HG02610 (cell line): ENCODE measurements around the gene AHCTF1.

Experiments
- ATAC-seq: cut with Tn5 transposase; IDR thresholded peaks from one replicate; pipeline ENCODE4 v1.9.1; 2021; ENCODE audit warnings: mild to moderate bottlenecking, moderate library complexity; ENCODE audit not compliant: unreplicated experiment

AHCTF1 gene

GRCh38 chr1:246801241-246802020 lies 130.3 kb downstream of the AHCTF1 start:
- no peak for ATAC-seq

- ATAC-seq = no peak
Observed at GRCh38 chr1:246800756-246801155, 131.0 kb downstream of the AHCTF1 start.

- ATAC-seq = no peak
Observed at GRCh38 chr1:246800356-246800755, 131.4 kb downstream of the AHCTF1 start.

- ATAC-seq = no peak
Observed at GRCh38 chr1:246798606-246799496, 132.9 kb downstream of the AHCTF1 start.

- no peak for ATAC-seq
Observed at GRCh38 chr1:246798107-246798506, 133.6 kb downstream of the AHCTF1 start.

GRCh38 chr1:246797597-246797996 lies 134.2 kb downstream of the AHCTF1 start:
- no peak for ATAC-seq

GRCh38 chr1:246797157-246797556 lies 134.6 kb downstream of the AHCTF1 start:
- ATAC-seq = no peak

- ATAC-seq = no peak
Observed at GRCh38 chr1:246795906-246796694, 135.6 kb downstream of the AHCTF1 start.

- ATAC-seq = no peak
Observed at GRCh38 chr1:246794828-246795671, 136.7 kb downstream of the AHCTF1 start.

GRCh38 chr1:246794048-246794827 lies 137.5 kb downstream of the AHCTF1 start:
- ATAC-seq = no peak

- no peak for ATAC-seq
Observed at GRCh38 chr1:246793356-246793896, 138.3 kb downstream of the AHCTF1 start.

- ATAC-seq = no peak
Observed at GRCh38 chr1:246792603-246793002, 139.1 kb downstream of the AHCTF1 start.

- ATAC-seq = no peak
Observed at GRCh38 chr1:246791303-246791918, 140.3 kb downstream of the AHCTF1 start.

- no peak for ATAC-seq
Observed at GRCh38 chr1:246790833-246791232, 140.9 kb downstream of the AHCTF1 start.

- ATAC-seq = no peak
Observed at GRCh38 chr1:246790364-246790763, 141.4 kb downstream of the AHCTF1 start.

GRCh38 chr1:246789454-246790339 lies 142.1 kb downstream of the AHCTF1 start:
- ATAC-seq = no peak
